RWPE1 (cell line): ENCODE measurements around the gene RAB37.
A peak's percentile ranks its signal among the peaks of the same experiment; 100 is the strongest.

ENCODE experiments used
- CTCF ChIA-PET: fragments of 350-600 bp; sonication (Branson Sonifier 250); formaldehyde crosslinking; extraction: SDS; loops from one replicate; lab custom pipeline; 2021; lab: Yijun Ruan, JAX
- POLR2A ChIA-PET: fragments of 400-600 bp; formaldehyde crosslinking; extraction: SDS; loops from one replicate; lab custom pipeline; 2020; ENCODE audit warnings: antibody characterized with exemption; ENCODE audit not compliant: low non-redundant PET; lab: Yijun Ruan, JAX
- DNase-seq: peaks from one replicate; pipeline ENCODE4 v3.0.0; 2012; ENCODE audit warnings: low spot score
- H3K27ac ChIP-seq: fragments of 450-650 bp; 2 replicates; pipeline ENCODE4 v1.5.1; 2017
- CTCF ChIP-seq: fragments of 450-650 bp; conservative IDR thresholded peaks from 2 replicates; pipeline ENCODE4 v1.5.1; 2017; ENCODE audit warnings: low read depth, mild to moderate bottlenecking

RAB37 gene

GRCh38 chr17:74764751-74765286, 27.8 kb downstream of the RAB37 start:
- H3K27ac ChIP-seq, result peak overlapping the region; percentile 100
- TF ChIP-seq CTCF, result no peak
- DNase-seq, result no peak
- CTCF ChIA-PET, result interaction anchor here (0.6 kb wide), 1 partner anchor 76 kb away, joined by 3 read pairs; no protein-coding TSS in a partner anchor
- POLR2A ChIA-PET, result no interaction called here

- peak overlapping the region; percentile 100 for H3K27ac ChIP-seq
- CTCF ChIA-PET, result interaction anchor here (0.8 kb wide), 1 partner anchor 25 kb away, joined by 6 read pairs; no protein-coding TSS in a partner anchor
- no peak for DNase-seq
- TF ChIP-seq CTCF, result no peak
- POLR2A ChIA-PET, result no interaction called here
These were observed 29.4 kb downstream of the RAB37 start for GRCh38 chr17:74766413-74766812.

GRCh38 chr17:74767111-74767516, 30.1 kb downstream of the RAB37 start:
- ChIA-PET POLR2A (no interaction called here), CTCF (interaction anchor here (0.6 to 1.2 kb wide), 3 partner anchors 22 to 109 kb away, joined by 3 to 6 read pairs (median 3); no protein-coding TSS in a partner anchor)
- no peak for DNase-seq
- no peak for TF ChIP-seq CTCF
- peak overlapping the region; percentile 79 for H3K27ac ChIP-seq

GRCh38 chr17:74768069-74768762, 31.2 kb downstream of the RAB37 start:
- ChIA-PET POLR2A (no interaction called here), CTCF (interaction anchor here (0.5 to 1.2 kb wide), 2 partner anchors 18 to 111 kb away, joined by 3 to 4 read pairs; no protein-coding TSS in a partner anchor)
- TF ChIP-seq CTCF, result no peak
- no peak for DNase-seq
- peak overlapping the region; percentile 79 for H3K27ac ChIP-seq

GRCh38 chr17:74768763-74769114, 31.7 kb downstream of the RAB37 start:
- H3K27ac ChIP-seq, result peak overlapping the region; percentile 79
- TF ChIP-seq CTCF, result no peak
- CTCF ChIA-PET, result no interaction called here
- POLR2A ChIA-PET, result interaction anchor here (0.8 to 1.4 kb wide), 3 partner anchors 9 to 24 kb away, joined by 3 to 7 read pairs (median 5); no protein-coding TSS in a partner anchor
- no peak for DNase-seq

GRCh38 chr17:74769266-74769855, 32.3 kb downstream of the RAB37 start:
- ChIA-PET CTCF (interaction anchor here (0.6 to 3.5 kb wide), 4 partner anchors 11 to 24 kb away, joined by 3 to 42 read pairs (median 32); no protein-coding TSS in a partner anchor), POLR2A (interaction anchor here (0.8 to 1.4 kb wide), 4 partner anchors 9 to 27 kb away, joined by 3 to 7 read pairs (median 4); no protein-coding TSS in a partner anchor)
- H3K27ac ChIP-seq, result peak overlapping the region; percentile 79

More at GRCh38 chr17:74769266-74769855, 32.3 kb downstream of the RAB37 start:
- DNase-seq, result no peak
- TF ChIP-seq CTCF, result no peak
